ENCODE data around the gene TSHZ2. TPM values are rescaled to one million over a fixed set of nuclear protein-coding genes. Genes with fewer than 3 reads are reported as not detected.

The TSHZ2 gene
- total RNA-seq, 1 experiment from 2014 or later: 0.07 TPM

GRCh38 chr20:53316206-53316937, 344.2 kb downstream of the TSHZ2 start:
- no peak for DNase-seq
- Histone ChIP-seq H4K8ac (replicated peaks; ENCODE audit: insufficient read length, low read depth, low read length) (no peak overlapping the region), H3K18ac (ENCODE audit: insufficient read length, low read depth, low read length) (no peak overlapping the region), H2AK5ac (ENCODE audit: insufficient read length, low read length) (no peak overlapping the region), H3K4ac (ENCODE audit: low read depth, low read length) (no peak overlapping the region), H3K4me2 (ENCODE audit: insufficient read depth, insufficient read length, low read length) (no peak overlapping the region), H3K56ac (ENCODE audit: insufficient read length, low read depth, low read length) (no peak overlapping the region), H3K9me3 (ENCODE audit: control insufficient read depth, low read depth, low read length) (no peaks in the 10 kb centered on the region), H3K14ac (ENCODE audit: insufficient read depth, low read length) (no peak overlapping the region), H2BK15ac (ENCODE audit: low read depth, low read length) (no peak overlapping the region), H3K9ac (ENCODE audit: extremely low read depth, insufficient read length, low read length) (no peak overlapping the region), H3T11ph (ENCODE audit: low read length) (no peak overlapping the region), H4K91ac (ENCODE audit: insufficient read length, low read depth, low read length) (no peak overlapping the region), H3K23me2 (ENCODE audit: insufficient read length, low read depth, low read length, poor library complexity, severe bottlenecking) (no peaks in the 10 kb centered on the region), H2BK5ac (ENCODE audit: insufficient read length, low read length) (no peak overlapping the region), H3K79me1 (ENCODE audit: insufficient read depth, low read depth, low read length, poor library complexity, severe bottlenecking) (no peaks in the 10 kb centered on the region), H3K4me1 (ENCODE audit: insufficient read depth, low read length) (peaks cover 5% of the 10 kb centered on the region; the same call in 1 of the 2 replicates), H3K27ac (ENCODE audit: insufficient read length, low read depth, low read length) (no peak overlapping the region), H3K79me2 (ENCODE audit: insufficient read depth, low read length) (no peaks in the 10 kb centered on the region), H2BK20ac (ENCODE audit: low read depth, low read length, poor library complexity, severe bottlenecking) (no peak overlapping the region), H3K23ac (ENCODE audit: insufficient read length, low read depth, low read length) (no peak overlapping the region), H4K20me1 (ENCODE audit: control insufficient read depth, insufficient read depth, insufficient read length) (no peaks in the 10 kb centered on the region), H2BK120ac (ENCODE audit: low read depth, low read length, poor library complexity, severe bottlenecking) (no peak overlapping the region), H2BK12ac (ENCODE audit: insufficient read length, low read depth, low read length) (no peak overlapping the region), H3K27me3 (ENCODE audit: insufficient read depth, low read length) (no peaks in the 10 kb centered on the region), H2AFZ (ENCODE audit: low read length) (no peak overlapping the region), H4K5ac (ENCODE audit: insufficient read length, low read depth, low read length) (no peak overlapping the region)
- Mint-ChIP-seq H3K4me3 (no peak overlapping the region), H3K36me3 (ENCODE audit: insufficient read depth in 1 of 3, low read depth in 3 of 3) (peaks cover 0 to 6% (median 3%) of the 10 kb centered on the region in 3 experiments; a peak in 4 of 7 replicates), H3K27ac (peak overlapping the region in 1 of 3 experiments; percentile 61; a peak in 2 of 7 replicates), H3K4me1 (peaks cover 22 to 28% of the 10 kb centered on the region in 2 experiments), H3K27me3 (ENCODE audit: low read depth) (no peaks in the 10 kb centered on the region; the same call in 1 of the 2 replicates), H3K9me3 (peaks cover 0 to 6% of the 10 kb centered on the region in 2 experiments; a peak in 2 of 5 replicates)
- no CpG with 5 or more reads among the region's 5 CpGs for WGBS (ENCODE audit: extremely low coverage, insufficient read length, low lambda C conversion rate)
- TF ChIP-seq CTCF (conservative IDR thresholded peaks at IDR 0.05): no peak

Measured in H9 (cell line).